GM10847 (cell line): ENCODE data around the gene PGM2.

Experiments
- POLR2A ChIP-seq: IDR thresholded peaks from 2 replicates; pipeline ENCODE4 v1.6.1; 2011; ENCODE audit not compliant: insufficient read length; ENCODE audit errors: extremely low read depth

PGM2 gene

GRCh38 chr4:37815591-37815990, 10.9 kb upstream of the PGM2 start:
- TF ChIP-seq POLR2A = no peak

- TF ChIP-seq POLR2A = no peak
Measured at GRCh38 chr4:37816006-37816405, 10.5 kb upstream of the PGM2 start.

DNA sequence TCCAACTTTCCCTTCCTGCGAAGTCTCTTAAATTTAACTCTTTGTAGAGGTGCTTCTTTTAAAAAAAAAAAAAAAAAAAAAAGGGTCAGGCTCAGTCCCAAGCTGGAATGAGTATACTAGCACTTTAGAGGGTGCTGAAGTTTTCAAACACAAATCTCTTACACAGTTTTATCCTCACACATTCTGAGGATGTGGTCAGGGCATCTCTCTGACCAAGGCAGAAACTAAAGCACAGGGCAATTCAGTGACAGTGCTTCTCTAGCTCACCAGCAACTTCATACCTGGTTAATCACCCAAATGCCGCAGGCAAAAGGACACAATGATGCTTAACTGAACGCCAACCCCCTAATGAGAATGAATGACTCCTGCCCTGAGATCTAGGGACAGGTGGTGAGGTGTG, 9.8 kb upstream of the PGM2 start:
- TF ChIP-seq POLR2A = no peak

- no peak for TF ChIP-seq POLR2A
Measured at GRCh38 chr4:37818752-37819151, 7.7 kb upstream of the PGM2 start.

DNA sequence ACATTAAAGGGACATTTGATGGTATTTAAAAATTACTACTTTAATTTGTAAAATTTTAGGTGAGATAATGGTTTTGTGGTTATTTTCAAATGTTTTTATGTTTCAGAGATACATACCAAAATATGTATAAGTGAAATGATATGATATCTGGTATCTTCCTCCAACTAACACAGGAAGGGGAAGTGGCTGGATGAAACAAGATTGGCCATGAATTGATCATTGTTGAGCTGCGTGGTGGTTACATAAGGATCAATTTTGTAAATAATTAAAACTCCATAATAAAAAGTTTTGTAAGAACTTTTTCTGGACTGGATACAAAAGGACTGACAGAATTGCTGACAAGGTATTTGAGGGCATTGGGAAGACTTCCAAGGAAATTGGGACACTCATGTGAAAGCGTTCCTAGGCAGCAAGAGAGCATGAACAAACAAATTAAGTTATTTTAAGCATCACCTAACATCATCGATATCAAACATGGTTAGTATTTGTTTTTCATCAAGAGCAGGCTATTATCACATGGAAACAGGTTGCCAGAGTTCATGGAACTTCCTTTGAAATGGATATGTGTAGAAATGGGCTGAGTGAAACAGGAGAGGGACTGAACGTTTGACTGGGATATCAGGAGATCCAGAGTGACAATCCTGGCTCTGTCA, 4.4 kb upstream of the PGM2 start:
- TF ChIP-seq POLR2A = no peak

DNA sequence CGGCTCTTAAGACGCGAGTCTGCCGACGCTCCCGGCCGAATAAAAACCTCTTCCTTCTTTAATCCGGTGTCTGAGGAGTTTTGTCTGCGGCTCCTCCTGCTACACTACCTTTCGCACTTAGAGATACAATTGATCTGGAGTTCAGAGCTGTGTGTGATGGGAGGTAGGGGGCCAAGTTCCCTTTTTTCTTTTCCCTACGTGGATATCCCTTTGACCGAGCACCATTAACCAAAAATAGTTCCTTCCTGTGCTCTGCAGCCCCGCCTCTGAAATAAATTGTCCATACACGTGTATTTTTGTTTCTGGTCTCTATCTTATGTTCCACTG, 555 bp upstream of the PGM2 start:
- no peak for TF ChIP-seq POLR2A

DNA sequence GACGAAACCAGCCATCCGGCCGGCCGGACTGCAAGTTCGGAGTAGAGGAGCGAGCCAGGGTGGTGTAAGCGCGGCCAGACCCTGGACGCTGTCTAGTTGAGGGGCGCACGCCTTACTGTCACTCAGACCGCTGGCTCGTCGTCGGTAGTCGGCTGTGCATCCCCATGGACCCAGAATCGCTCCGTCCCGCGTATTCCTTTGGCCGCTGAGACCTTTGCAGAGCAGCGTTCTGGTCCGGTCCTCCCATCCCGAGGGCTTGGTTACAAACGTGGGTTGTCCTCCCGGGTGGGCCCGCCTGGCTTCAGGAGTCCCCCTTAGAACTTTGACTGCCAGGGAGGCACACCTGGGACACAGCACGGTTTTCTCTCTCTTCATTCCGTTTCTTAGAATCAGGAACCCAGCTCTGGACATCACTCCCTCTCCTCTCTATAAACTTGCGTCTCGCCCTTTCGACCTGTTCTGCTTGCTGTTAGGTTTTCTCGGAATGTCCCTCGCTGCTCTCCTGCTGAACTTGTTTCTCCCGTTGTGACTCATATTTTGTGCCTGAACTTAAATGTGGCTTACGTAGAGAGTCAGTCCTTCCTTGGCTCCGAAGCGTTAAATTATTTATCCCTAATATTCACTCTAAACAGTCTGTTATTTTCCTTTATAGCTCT, 672 bp downstream of the PGM2 start:
- no peak for TF ChIP-seq POLR2A

DNA sequence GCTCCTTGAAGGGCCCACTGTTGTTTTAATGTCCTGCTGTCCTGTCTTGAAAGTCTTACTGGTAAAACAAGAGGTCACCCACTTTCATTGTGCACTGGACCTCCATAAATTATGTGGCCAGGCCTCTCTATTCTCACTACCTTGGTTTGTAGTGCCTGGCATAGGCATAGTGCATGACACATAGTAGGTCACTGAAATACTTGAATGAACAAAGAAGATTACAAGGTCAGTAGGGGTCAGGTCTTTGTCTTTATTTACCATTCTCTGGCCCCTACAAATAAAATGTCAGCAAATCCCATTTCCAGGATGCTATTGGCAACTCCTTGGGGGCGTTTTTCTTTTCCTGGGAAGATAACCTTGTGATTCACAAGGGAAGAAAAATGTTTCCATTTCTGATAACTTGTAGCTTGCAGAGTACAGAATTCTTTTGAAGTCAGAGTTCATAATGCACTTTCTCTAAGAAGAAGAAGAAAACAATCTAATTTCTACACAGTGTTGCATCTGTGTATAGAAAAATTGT, 1.4 kb downstream of the PGM2 start:
- TF ChIP-seq POLR2A = no peak

DNA sequence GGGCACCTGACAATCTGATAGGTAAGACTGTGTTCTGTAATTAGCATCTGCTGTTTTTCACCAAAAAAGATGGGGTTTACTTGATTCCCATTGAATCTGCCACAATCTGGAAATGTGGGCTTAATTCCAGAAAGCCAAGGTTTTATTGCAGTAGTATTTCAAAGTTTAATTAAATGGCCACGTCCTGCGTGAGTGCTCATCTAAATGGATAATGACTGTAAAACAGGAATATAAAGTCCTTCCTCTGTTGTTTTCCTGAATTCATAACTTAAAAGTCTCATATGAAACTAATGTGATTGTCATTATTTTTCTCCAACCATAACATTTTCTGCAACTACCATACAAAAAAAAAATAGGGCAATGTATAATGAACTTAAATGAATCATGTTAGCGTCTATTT, 2.4 kb downstream of the PGM2 start:
- no peak for TF ChIP-seq POLR2A

- TF ChIP-seq POLR2A = no peak
Measured at GRCh38 chr4:37830640-37831039, 4.2 kb downstream of the PGM2 start.

GRCh38 chr4:37835031-37835430, 8.5 kb downstream of the PGM2 start:
- no peak for TF ChIP-seq POLR2A

GRCh38 chr4:37835806-37836205, 9.3 kb downstream of the PGM2 start:
- no peak for TF ChIP-seq POLR2A

DNA sequence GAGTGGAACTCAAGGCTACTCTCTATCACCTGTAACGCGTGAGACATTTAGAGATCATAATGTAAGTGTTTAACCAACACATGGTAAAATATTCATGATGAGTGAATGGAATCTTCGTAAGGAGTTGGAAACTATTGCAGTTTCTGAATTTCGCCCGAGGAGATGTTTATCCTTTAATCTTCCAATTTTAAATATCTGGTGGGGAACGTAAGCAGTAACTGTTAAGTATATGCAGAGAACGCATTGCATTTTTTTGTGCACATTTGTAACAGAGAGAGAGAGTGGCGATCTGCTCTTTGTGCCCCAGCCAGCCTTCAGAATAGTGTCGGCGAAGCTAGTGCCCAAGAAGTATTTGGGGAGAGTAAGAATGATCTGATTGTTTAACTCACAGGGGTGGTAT, 9.8 kb downstream of the PGM2 start:
- TF ChIP-seq POLR2A = no peak

GRCh38 chr4:37836838-37837440, 10.5 kb downstream of the PGM2 start:
- no peak for TF ChIP-seq POLR2A

DNA sequence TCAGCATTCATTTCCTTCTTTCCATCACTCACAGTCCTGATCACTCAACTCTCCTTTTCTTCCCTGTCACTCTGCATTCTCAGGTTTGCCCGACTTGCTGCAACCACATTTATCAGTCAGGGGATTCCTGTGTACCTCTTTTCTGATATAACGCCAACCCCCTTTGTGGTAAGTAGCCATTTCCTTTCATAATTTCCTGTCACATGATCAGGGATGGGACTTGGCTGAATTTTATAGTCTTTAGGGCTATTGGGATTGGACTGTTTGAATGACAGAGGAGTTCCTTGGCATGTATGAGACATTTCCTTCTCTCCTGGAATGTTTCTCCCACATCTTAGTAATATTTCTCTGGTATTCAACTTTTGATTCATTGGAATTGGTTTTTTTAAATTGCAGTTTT, 11.0 kb downstream of the PGM2 start:
- TF ChIP-seq POLR2A = no peak

- TF ChIP-seq POLR2A = no peak
Measured at GRCh38 chr4:37839426-37839825, 12.9 kb downstream of the PGM2 start.

GRCh38 chr4:37844204-37844603, 17.7 kb downstream of the PGM2 start:
- TF ChIP-seq POLR2A = no peak

DNA sequence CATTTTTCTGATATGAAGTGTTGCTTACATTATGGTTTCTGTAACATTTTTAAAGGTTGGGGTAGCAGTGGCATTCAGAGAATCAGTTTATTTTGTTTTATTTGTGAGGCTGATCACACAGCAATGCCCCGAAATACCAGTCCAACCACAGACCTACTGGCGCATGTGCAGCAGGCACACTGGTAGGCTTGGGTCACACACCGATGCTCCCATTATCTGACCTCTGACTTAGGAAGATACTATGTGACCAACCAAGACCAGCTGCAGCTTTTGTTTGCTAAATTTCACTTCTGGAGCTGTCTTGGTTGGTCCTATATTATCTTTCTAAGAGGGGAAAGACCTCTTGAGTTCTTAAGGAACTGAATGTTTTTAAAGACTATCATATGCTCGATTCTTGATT, 18.7 kb downstream of the PGM2 start:
- TF ChIP-seq POLR2A = no peak
